ENCODE results near the gene TMEM217. TPM values are rescaled to one million over a fixed set of nuclear protein-coding genes. Genes with fewer than 3 reads are reported as not detected.
A peak's percentile ranks its signal among the peaks of the same experiment; 100 is the strongest.

TMEM217 gene
- total and polyA plus RNA-seq, 2 of the 4 experiments (the other 2 are of a cell fraction), result 1.4 to 3.5 TPM

DNA sequence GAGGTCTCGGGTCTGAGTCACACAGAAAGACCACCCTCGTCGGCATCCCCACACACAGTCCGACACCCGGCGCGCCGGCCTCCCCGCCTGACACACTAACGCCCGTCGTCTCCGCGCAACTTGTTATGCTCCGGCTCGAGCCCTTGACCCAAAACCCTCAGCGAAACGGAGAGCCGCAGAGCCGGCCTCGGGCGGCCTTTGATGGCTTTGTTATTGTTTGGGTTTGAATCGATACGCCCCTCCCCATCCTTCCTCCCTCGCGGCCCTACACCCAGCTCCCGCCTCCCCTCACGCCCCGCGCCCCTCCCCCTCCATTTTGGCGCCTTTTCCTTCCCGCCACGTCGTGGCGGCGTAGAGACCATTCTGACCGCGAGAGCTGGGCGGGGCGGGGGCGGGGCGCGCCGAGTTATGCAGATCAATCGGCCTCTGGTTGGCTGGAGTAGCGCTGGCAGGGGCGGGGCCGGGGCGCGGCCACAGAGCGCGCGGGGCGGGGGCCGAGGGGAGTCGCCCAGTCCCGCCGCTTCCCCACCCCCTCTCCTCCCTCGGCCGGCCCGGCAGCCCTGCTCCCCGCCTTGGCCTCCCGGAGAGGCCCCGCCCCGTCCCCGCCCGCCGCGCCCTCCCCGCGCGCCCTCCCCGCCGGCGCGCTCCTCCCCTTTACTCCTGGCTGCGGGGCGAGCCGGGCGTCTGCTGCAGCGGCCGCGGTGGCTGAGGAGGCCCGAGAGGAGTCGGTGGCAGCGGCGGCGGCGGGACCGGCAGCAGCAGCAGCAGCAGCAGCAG is 88.3 kb downstream of the TMEM217 start, which contains the start of gene PIM1:
TSS of gene PIM1 (plus strand) at position 657 of the 777 bp plus-strand sequence. CDS start 424 bp downstream, outside the sequence.
- peak within 1 kb of the TSS; percentile 79 for H3K4me2 ChIP-seq (ENCODE audit: low read depth, low read length)
- ChIA-PET CTCF (interaction anchor here (1.6 to 4.0 kb wide), 3 partner anchors 93 to 118 kb away, joined by 6 to 20 read pairs (median 10); no protein-coding TSS in a partner anchor), POLR2A (ENCODE audit: unreplicated experiment) (interaction anchor here (0.6 to 1.0 kb wide), 4 partner anchors 28 to 104 kb away, joined by 4 to 13 read pairs (median 6); no protein-coding TSS in a partner anchor)
- peaks cover 29% of the 10 kb centered on the region for H3K36me3 ChIP-seq (ENCODE audit: control insufficient read depth, insufficient read depth, low read length)
- TF ChIP-seq POLR2A (IDR thresholded peaks at IDR 0.05; ENCODE audit: low read depth, low read length), result peak; percentile 79
- TF ChIP-seq MAZ (IDR thresholded peaks at IDR 0.05; ENCODE audit: borderline replicate concordance, low read depth, low read length), result peak; percentile 95
- no peak for TF ChIP-seq NFE2L2 (IDR thresholded peaks at IDR 0.05; ENCODE audit: low read depth, low read length)
- peak; percentile 45 for TF ChIP-seq BHLHE40 (IDR thresholded peaks at IDR 0.05; ENCODE audit: low read depth, low read length)
- peak within 1 kb of the TSS; percentile 85 for H3K9ac ChIP-seq (ENCODE audit: low read depth, low read length)
- H3K4ac ChIP-seq (ENCODE audit: low read depth, low read length), result peak within 1 kb of the TSS; percentile 88
- peak within 1 kb of the TSS; percentile 100 for H2BK15ac ChIP-seq (ENCODE audit: low read depth, low read length)
- no peaks in the 10 kb centered on the region; the same call in 1 of the 2 replicates for H3K9me1 ChIP-seq (ENCODE audit: insufficient read depth, low read length)
- peak within 1 kb of the TSS; percentile 78 for H4K5ac ChIP-seq (ENCODE audit: low read depth, low read length)
- H3K14ac ChIP-seq (replicated peaks; ENCODE audit: low read depth, low read length), result peak within 1 kb of the TSS; percentile 100
- H3K4me3 ChIP-seq (ENCODE audit: insufficient read depth, low read depth, low read length), result peak within 1 kb of the TSS; percentile 84
- H3K79me1 ChIP-seq (ENCODE audit: low read depth in 1 of 2, low read length in 2 of 2), result peaks cover 16 to 38% of the 10 kb centered on the region in 2 experiments
- peak within 1 kb of the TSS; percentile 100 for H3K23ac ChIP-seq (ENCODE audit: low read depth, low read length)
- no peaks in the 10 kb centered on the region for H3K27me3 ChIP-seq (ENCODE audit: control insufficient read depth, insufficient read depth, low read length)
- intact Hi-C loops (cut with micrococcal nuclease), result loop anchor here (1.0 kb wide), 2 partner anchors 25 to 32 kb away; no protein-coding TSS in a partner anchor
- peak within 1 kb of the TSS; percentile 96 for H2BK120ac ChIP-seq (ENCODE audit: low read depth, low read length)
- peak within 1 kb of the TSS; percentile 63 for H2AK5ac ChIP-seq (ENCODE audit: low read depth, low read length)
- BruUV-seq (replicated peaks), result no TSS peak
- peak within 1 kb of the TSS; percentile 81 to 92 for H4K8ac ChIP-seq (ENCODE audit: low read depth in 2 of 2, low read length in 2 of 2)
- H4K91ac ChIP-seq (ENCODE audit: insufficient read depth, low read depth, low read length), result peak within 1 kb of the TSS; percentile 98
- H3K27ac ChIP-seq (ENCODE audit: insufficient read depth, low read length), result peak within 1 kb of the TSS; percentile 85
- dilution Hi-C loops (cut with HindIII; ENCODE audit: low sequenced_read_pairs, unreplicated experiment), result no loop called here
- peak within 1 kb of the TSS; percentile 97 for H2AK9ac ChIP-seq (replicated peaks; ENCODE audit: low read depth, low read length, poor library complexity)
- peak within 1 kb of the TSS; percentile 94 for H2BK5ac ChIP-seq (ENCODE audit: low read depth, low read length, poor library complexity, severe bottlenecking)
- no peaks in the 10 kb centered on the region for H3K9me3 ChIP-seq (ENCODE audit: control insufficient read depth, insufficient read depth, low read length)
- H3K4me1 ChIP-seq (ENCODE audit: control insufficient read depth, insufficient read depth, low read length), result peaks cover 7% of the 10 kb centered on the region
- peaks cover 38% of the 10 kb centered on the region for H4K20me1 ChIP-seq (ENCODE audit: insufficient read depth, low read length)
- H2BK20ac ChIP-seq (ENCODE audit: low read depth, low read length), result peak within 1 kb of the TSS; percentile 97
- peak; percentile 95 for DNase-seq
- H2AFZ ChIP-seq (replicated peaks; ENCODE audit: low read length, poor library complexity), result peak within 1 kb of the TSS; percentile 88
- ATAC-seq (ENCODE audit: low read depth), result peak; percentile 91
- WGBS, 2 experiments (ENCODE audit: extremely low coverage in 2 of 2, insufficient read length in 1 of 2), result 0% methylated on average over 24 of the region's 90 CpGs; no CpG with 5 or more reads in 1 of the 2 experiments
- H3K56ac ChIP-seq (ENCODE audit: extremely low read depth, insufficient read depth, low read length), result peak within 1 kb of the TSS; percentile 99
- in situ Hi-C loops (cut with MboI; ENCODE audit: low sequenced_read_pairs), result loop anchor here (5.0 kb wide), 1 partner anchor 117 kb away; no protein-coding TSS in a partner anchor
- H3K18ac ChIP-seq (ENCODE audit: low read depth, low read length), result peak within 1 kb of the TSS; percentile 76

All from IMR-90 (cell line).